ENCODE data around the gene KRTAP11-1.

DNA sequence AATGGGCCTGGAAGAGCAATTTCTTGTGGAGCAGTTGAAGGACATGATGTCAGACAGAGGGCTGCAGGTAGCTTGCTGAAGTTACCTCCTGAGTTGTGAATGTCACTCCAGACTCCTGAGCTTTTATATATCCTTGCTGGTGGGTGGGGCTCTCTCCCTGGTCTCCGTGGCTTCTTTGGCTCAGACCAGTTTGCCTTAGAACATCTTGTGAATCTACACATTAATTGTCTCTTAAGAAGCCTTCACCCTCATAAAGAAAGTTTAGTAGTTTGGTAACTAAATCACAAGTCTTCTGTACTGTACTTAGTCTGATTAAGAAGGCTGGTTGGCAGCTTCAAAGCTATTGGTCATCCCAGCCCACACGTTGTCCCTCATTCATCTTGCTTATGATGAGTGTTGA is at the start of gene KRTAP11-1:
- no peak for TF ChIP-seq EP300 (IDR thresholded peaks at IDR 0.05)
- TF ChIP-seq, protein P1, sequence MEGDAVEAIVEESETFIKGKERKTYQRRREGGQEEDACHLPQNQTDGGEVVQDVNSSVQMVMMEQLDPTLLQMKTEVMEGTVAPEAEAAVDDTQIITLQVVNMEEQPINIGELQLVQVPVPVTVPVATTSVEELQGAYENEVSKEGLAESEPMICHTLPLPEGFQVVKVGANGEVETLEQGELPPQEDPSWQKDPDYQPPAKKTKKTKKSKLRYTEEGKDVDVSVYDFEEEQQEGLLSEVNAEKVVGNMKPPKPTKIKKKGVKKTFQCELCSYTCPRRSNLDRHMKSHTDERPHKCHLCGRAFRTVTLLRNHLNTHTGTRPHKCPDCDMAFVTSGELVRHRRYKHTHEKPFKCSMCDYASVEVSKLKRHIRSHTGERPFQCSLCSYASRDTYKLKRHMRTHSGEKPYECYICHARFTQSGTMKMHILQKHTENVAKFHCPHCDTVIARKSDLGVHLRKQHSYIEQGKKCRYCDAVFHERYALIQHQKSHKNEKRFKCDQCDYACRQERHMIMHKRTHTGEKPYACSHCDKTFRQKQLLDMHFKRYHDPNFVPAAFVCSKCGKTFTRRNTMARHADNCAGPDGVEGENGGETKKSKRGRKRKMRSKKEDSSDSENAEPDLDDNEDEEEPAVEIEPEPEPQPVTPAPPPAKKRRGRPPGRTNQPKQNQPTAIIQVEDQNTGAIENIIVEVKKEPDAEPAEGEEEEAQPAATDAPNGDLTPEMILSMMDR (IDR thresholded peaks at IDR 0.05) = no peak
